ENCODE results near the gene CPOX.

The CPOX gene

GRCh38 chr3:98532709-98533571 lies 60.5 kb downstream of the CPOX start:
- no peak for DNase-seq

GRCh38 chr3:98532275-98532637 lies 61.2 kb downstream of the CPOX start:
- no peak for DNase-seq

- no peak for DNase-seq
Measured at GRCh38 chr3:98531622-98532274, 61.7 kb downstream of the CPOX start, which contains the start of gene GPR15. TSS of gene GPR15 (plus strand) at chr3:98531978. CDS start at chr3:98532034, 56 bp downstream.

- no peak for DNase-seq
Measured at GRCh38 chr3:98530676-98531075, 62.7 kb downstream of the CPOX start.

GRCh38 chr3:98529856-98530459 lies 63.5 kb downstream of the CPOX start:
- DNase-seq, result no peak
